ENCODE measurements around the gene MDN1. TPM values are rescaled to one million over a fixed set of nuclear protein-coding genes. Genes with fewer than 3 reads are reported as not detected.

The MDN1 gene
- total and polyA plus RNA-seq, 2 of the 8 experiments (the other 6 are each of a cell fraction or from before 2014, with no cell fraction given) = 53.5 to 179 TPM

- Histone ChIP-seq H3K79me1 (ENCODE audit: low read depth, low read length) (peaks cover 4% of the 10 kb centered on the region; the same call in 1 of the 2 replicates), H3K14ac (ENCODE audit: insufficient read length) (no peak overlapping the region), H4K91ac (replicated peaks; ENCODE audit: insufficient read length, low read length) (no peak overlapping the region), H4K8ac (ENCODE audit: extremely low read depth, insufficient read depth, low read length) (no peak overlapping the region), H3K18ac (ENCODE audit: extremely low read depth, low read length) (no peak overlapping the region), H4K5ac (ENCODE audit: insufficient read length, low read depth, low read length) (no peak overlapping the region), H3K4me2 (ENCODE audit: insufficient read depth in 1 of 2, low read depth in 2 of 2, low read length in 2 of 2) (no peak overlapping the region), H2BK5ac (ENCODE audit: low read depth, low read length) (no peak overlapping the region), H3K27ac (ENCODE audit: low read depth, low read length) (no peak overlapping the region), H2BK120ac (replicated peaks; ENCODE audit: low read depth, low read length) (no peak overlapping the region), H3K4me3 (ENCODE audit: extremely low read depth in 1 of 4, insufficient read depth in 2 of 4, low read depth in 3 of 4, low read length in 4 of 4) (no peak overlapping the region), H3K79me2 (ENCODE audit: control insufficient read depth in 1 of 2, insufficient read depth in 2 of 2, low read length in 2 of 2) (peaks cover 0 to 18% of the 10 kb centered on the region in 2 experiments; a peak in 2 of 4 replicates), H2BK15ac (ENCODE audit: low read length) (no peak overlapping the region), H3K9me3 (ENCODE audit: insufficient read depth in 2 of 2, low read depth in 1 of 2, low read length in 1 of 2) (no peaks in the 10 kb centered on the region), H3K23me2 (ENCODE audit: low read depth, low read length) (no peaks in the 10 kb centered on the region), H3K56ac (replicated peaks; ENCODE audit: insufficient read length, low read depth, low read length) (no peak overlapping the region), H3K9ac (replicated peaks in 1 of 4; ENCODE audit: extremely low read depth in 1 of 4, low read depth in 3 of 4, low read length in 3 of 4) (no peak overlapping the region), H3K23ac (ENCODE audit: insufficient read length) (no peak overlapping the region), H3K4me1 (replicated peaks in 1 of 4; ENCODE audit: control insufficient read depth in 3 of 4, insufficient read depth in 4 of 4, low read length in 3 of 4) (no peaks in the 10 kb centered on the region), H4K20me1 (replicated peaks in 1 of 2; ENCODE audit: control insufficient read depth in 1 of 2, insufficient read depth in 2 of 2, low read length in 2 of 2) (no peaks in the 10 kb centered on the region), H2BK20ac (ENCODE audit: low read length) (no peak overlapping the region), H3K27me3 (replicated peaks in 1 of 4; ENCODE audit: control insufficient read depth in 3 of 4, extremely low read depth in 1 of 4, insufficient read depth in 3 of 4, low read length in 3 of 4) (no peaks in the 10 kb centered on the region), H3K36me3 (ENCODE audit: control insufficient read depth in 2 of 4, insufficient read depth in 4 of 4, low read length in 3 of 4) (peaks cover 10 to 67% (median 34%) of the 10 kb centered on the region in 4 experiments), H2AK5ac (ENCODE audit: low read depth, low read length) (no peak overlapping the region), H2AFZ (ENCODE audit: low read length) (no peak overlapping the region), H2BK12ac (ENCODE audit: low read depth, low read length) (no peak overlapping the region), H3K4ac (replicated peaks; ENCODE audit: insufficient read length, low read depth, low read length) (no peak overlapping the region)
- FAIRE-seq (no peak), DNase-seq (ENCODE audit: low read depth in 1 of 2, low spot score in 2 of 2) (no peak)
- POLR2A ChIA-PET (ENCODE audit: partially characterized antibody) = interaction anchor here (0.8 to 1.6 kb wide), 3 partner anchors 9 to 22 kb away, joined by 3 to 5 read pairs (median 5); no protein-coding TSS in a partner anchor
- TF ChIP-seq KDM5A (IDR thresholded peaks at IDR 0.05; ENCODE audit: low read length) (no peak), KDM1A (IDR thresholded peaks at IDR 0.05; ENCODE audit: borderline replicate concordance, low read length) (no peak), EZH2 (IDR thresholded peaks at IDR 0.05; ENCODE audit: low read depth, low read length, severe bottlenecking) (no peak)
- TF ChIP-seq, protein P1, sequence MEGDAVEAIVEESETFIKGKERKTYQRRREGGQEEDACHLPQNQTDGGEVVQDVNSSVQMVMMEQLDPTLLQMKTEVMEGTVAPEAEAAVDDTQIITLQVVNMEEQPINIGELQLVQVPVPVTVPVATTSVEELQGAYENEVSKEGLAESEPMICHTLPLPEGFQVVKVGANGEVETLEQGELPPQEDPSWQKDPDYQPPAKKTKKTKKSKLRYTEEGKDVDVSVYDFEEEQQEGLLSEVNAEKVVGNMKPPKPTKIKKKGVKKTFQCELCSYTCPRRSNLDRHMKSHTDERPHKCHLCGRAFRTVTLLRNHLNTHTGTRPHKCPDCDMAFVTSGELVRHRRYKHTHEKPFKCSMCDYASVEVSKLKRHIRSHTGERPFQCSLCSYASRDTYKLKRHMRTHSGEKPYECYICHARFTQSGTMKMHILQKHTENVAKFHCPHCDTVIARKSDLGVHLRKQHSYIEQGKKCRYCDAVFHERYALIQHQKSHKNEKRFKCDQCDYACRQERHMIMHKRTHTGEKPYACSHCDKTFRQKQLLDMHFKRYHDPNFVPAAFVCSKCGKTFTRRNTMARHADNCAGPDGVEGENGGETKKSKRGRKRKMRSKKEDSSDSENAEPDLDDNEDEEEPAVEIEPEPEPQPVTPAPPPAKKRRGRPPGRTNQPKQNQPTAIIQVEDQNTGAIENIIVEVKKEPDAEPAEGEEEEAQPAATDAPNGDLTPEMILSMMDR (IDR thresholded peaks at IDR 0.05; ENCODE audit: control extremely low read depth in 1 of 3, insufficient read depth in 1 of 3, low read depth in 1 of 3, low read length in 3 of 3) = no peak
- WGBS, 2 experiments (ENCODE audit: extremely low coverage in 1 of 2, insufficient coverage in 1 of 2, insufficient read length in 1 of 2, insufficient replicate concordance in 2 of 2, low coverage in 1 of 2, low lambda C conversion rate in 2 of 2, missing lambda C conversion rate in 1 of 2) = 100% methylated on average over 1 of the region's 1 CpG; no CpG with 5 or more reads in 1 of the 2 experiments
- CTCF ChIA-PET (ENCODE audit: partially characterized antibody) = no interaction called here
Measured at GRCh38 chr6:89853068-89853467, 33.5 kb upstream of the MDN1 start.
